GM12878 (cell line): ENCODE results near the gene FUBP1.

Source experiments
- EZH2 ChIP-seq: IDR thresholded peaks from 2 replicates; pipeline ENCODE4 v1.6.1; 2012; ENCODE audit warnings: low read depth, mild to moderate bottlenecking, control low read depth, inconsistent platforms, low read length, borderline replicate concordance; ENCODE audit not compliant: control insufficient read depth
- REST ChIP-seq: IDR thresholded peaks from 2 replicates; pipeline ENCODE4 v1.6.1; 2012; ENCODE audit warnings: mild to moderate bottlenecking, low read depth, low read length
- TF ChIP-seq, protein P1 (sequence below), 3 experiments: IDR thresholded peaks in 2 of 3; conservative IDR thresholded peaks in 1 of 3; 2 replicates each; pipeline ENCODE4 v1.5.1; 2011; ENCODE audit warnings: low read depth in 3 of 3, low read length in 3 of 3, mild to moderate bottlenecking in 3 of 3, control low read depth in 2 of 3, moderate library complexity in 2 of 3, inconsistent platforms in 1 of 3, mixed read lengths in 1 of 3; ENCODE audit not compliant: control insufficient read depth in 2 of 3, insufficient read depth in 1 of 3; ENCODE audit errors: extremely low read depth in 1 of 3
- TF ChIP-seq, protein P2 (sequence below): IDR thresholded peaks from 2 replicates; pipeline ENCODE4 v1.6.1; 2011; ENCODE audit warnings: low read depth, low read length, improper control_type of control experiment, borderline replicate concordance

GRCh38 chr1:78005448-78005722 lies 26.5 kb upstream of the FUBP1 start:
- TF ChIP-seq, protein P1, sequence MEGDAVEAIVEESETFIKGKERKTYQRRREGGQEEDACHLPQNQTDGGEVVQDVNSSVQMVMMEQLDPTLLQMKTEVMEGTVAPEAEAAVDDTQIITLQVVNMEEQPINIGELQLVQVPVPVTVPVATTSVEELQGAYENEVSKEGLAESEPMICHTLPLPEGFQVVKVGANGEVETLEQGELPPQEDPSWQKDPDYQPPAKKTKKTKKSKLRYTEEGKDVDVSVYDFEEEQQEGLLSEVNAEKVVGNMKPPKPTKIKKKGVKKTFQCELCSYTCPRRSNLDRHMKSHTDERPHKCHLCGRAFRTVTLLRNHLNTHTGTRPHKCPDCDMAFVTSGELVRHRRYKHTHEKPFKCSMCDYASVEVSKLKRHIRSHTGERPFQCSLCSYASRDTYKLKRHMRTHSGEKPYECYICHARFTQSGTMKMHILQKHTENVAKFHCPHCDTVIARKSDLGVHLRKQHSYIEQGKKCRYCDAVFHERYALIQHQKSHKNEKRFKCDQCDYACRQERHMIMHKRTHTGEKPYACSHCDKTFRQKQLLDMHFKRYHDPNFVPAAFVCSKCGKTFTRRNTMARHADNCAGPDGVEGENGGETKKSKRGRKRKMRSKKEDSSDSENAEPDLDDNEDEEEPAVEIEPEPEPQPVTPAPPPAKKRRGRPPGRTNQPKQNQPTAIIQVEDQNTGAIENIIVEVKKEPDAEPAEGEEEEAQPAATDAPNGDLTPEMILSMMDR (IDR thresholded peaks at IDR 0.05 in 2 of 3, conservative IDR thresholded peaks at IDR 0.05 in 1 of 3; ENCODE audit: control insufficient read depth in 2 of 3, extremely low read depth in 1 of 3, insufficient read depth in 1 of 3, low read depth in 3 of 3, low read length in 3 of 3) = no peak
- no peak for TF ChIP-seq REST
- TF ChIP-seq, protein P2, sequence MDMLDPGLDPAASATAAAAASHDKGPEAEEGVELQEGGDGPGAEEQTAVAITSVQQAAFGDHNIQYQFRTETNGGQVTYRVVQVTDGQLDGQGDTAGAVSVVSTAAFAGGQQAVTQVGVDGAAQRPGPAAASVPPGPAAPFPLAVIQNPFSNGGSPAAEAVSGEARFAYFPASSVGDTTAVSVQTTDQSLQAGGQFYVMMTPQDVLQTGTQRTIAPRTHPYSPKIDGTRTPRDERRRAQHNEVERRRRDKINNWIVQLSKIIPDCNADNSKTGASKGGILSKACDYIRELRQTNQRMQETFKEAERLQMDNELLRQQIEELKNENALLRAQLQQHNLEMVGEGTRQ = no peak
- TF ChIP-seq EZH2 = no peak
